Osteocyte (in vitro differentiated cells): ENCODE measurements around the gene RNF13. TPM values are rescaled to one million over a fixed set of nuclear protein-coding genes. Genes with fewer than 3 reads are reported as not detected.

Experiments
- DNase-seq: peaks from one replicate; pipeline ENCODE4 v3.0.0; 2021; ENCODE audit warnings: mixed read lengths; ENCODE audit not compliant: unreplicated experiment; ENCODE audit errors: extremely low spot score
- H3K27ac Mint-ChIP-seq: one replicate; pipeline ENCODE4 v1.8.0; 2021; ENCODE audit warnings: mild to moderate bottlenecking, mixed read lengths; ENCODE audit not compliant: unreplicated experiment
- H3K27me3 Mint-ChIP-seq: one replicate; pipeline ENCODE4 v1.8.0; 2021; ENCODE audit warnings: mixed read lengths; ENCODE audit not compliant: unreplicated experiment
- H3K36me3 Mint-ChIP-seq: one replicate; pipeline ENCODE4 v1.8.0; 2021; ENCODE audit warnings: mixed read lengths; ENCODE audit not compliant: unreplicated experiment
- H3K4me1 Mint-ChIP-seq: one replicate; pipeline ENCODE4 v1.8.0; 2021; ENCODE audit warnings: mixed read lengths; ENCODE audit not compliant: unreplicated experiment
- H3K4me3 Mint-ChIP-seq: one replicate; pipeline ENCODE4 v1.8.0; 2021; ENCODE audit warnings: mild to moderate bottlenecking, moderate library complexity, mixed read lengths; ENCODE audit not compliant: unreplicated experiment
- H3K9me3 Mint-ChIP-seq: one replicate; pipeline ENCODE4 v1.8.0; 2021; ENCODE audit warnings: mixed read lengths; ENCODE audit not compliant: unreplicated experiment
- CTCF ChIP-seq: fragments of 200-600 bp; sonication (generic); IDR thresholded peaks from 2 replicates; pipeline ENCODE4 v1.5.0; 2021; ENCODE audit warnings: antibody characterized with exemption, mild to moderate bottlenecking, moderate library complexity
- total RNA-seq: library from RNA; stranded (reverse); gene quantifications from 2 replicates; pipeline ENCODE4 v1.2.1, GENCODE V29; 2021

RNF13 gene
- total RNA-seq, 1 donor from 2014 or later, result 45.1 TPM

GRCh38 chr3:149800693-149801092 lies 12.3 kb upstream of the RNF13 start:
- Mint-ChIP-seq H3K36me3 (no peaks in the 10 kb centered on the region), H3K4me3 (no peak overlapping the region), H3K27me3 (peaks cover 6% of the 10 kb centered on the region), H3K4me1 (no peaks in the 10 kb centered on the region), H3K9me3 (no peaks in the 10 kb centered on the region), H3K27ac (no peak overlapping the region)
- no peak for TF ChIP-seq CTCF
- DNase-seq, result no peak

GRCh38 chr3:149801195-149801594 lies 11.8 kb upstream of the RNF13 start:
- no peak for DNase-seq
- Mint-ChIP-seq H3K27me3 (peaks cover 11% of the 10 kb centered on the region), H3K36me3 (no peaks in the 10 kb centered on the region), H3K4me3 (no peak overlapping the region), H3K4me1 (no peaks in the 10 kb centered on the region), H3K9me3 (no peaks in the 10 kb centered on the region), H3K27ac (no peak overlapping the region)
- TF ChIP-seq CTCF, result no peak

DNA sequence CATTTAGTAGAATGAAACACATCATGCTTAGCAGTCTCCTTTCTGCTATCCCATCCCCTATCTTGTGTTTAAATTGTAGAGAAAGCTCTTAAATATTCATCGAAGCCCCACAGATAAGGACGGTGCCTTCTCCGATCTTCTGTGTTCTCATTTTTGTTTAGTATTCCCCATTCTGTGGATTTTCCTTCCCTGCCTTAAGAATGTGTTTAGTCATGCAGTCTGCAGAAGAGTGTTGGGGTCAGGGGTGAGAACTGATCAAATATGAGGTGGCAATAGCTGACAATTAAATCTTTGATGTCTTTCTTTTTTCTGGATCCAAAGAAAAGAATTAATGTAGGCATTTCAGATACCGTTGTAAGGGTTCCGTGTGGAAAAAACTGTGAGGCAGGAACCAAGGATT lies 11.4 kb upstream of the RNF13 start:
- Mint-ChIP-seq H3K36me3 (no peaks in the 10 kb centered on the region), H3K9me3 (no peaks in the 10 kb centered on the region), H3K27me3 (peaks cover 15% of the 10 kb centered on the region), H3K4me1 (no peaks in the 10 kb centered on the region), H3K27ac (no peak overlapping the region), H3K4me3 (no peak overlapping the region)
- no peak for TF ChIP-seq CTCF
- DNase-seq, result no peak

DNA sequence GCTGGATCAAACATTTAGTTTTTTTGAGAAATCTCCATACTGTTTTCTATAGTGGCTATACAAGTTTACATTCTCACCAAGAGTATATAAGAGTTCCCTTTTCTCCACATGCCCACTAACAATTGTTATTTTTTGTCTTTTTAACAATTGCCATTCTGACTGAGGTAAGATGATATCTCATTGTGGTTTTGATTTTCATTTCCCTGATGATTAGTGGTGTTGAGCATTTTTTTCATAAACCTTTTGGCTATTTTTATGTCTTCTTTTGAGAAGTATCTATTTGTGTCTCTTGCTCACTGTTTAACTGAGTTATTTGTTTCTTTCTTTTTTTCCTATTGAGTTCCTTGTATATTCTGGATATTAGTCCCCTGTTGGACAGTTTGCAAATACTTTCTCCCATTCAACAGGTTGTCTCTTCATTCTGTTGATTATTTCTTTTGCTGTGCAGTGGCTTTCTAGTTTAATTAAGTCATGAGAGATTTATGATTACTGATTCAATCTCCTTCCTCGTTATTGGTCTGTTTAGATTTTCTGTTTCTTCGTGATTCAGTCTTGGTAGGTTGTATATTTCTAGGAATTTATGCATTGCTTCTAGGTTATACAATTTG lies 6.7 kb upstream of the RNF13 start:
- no peak for TF ChIP-seq CTCF

GRCh38 chr3:149808209-149808829 lies 4.7 kb upstream of the RNF13 start:
- H3K27me3 Mint-ChIP-seq, result peaks cover 29% of the 10 kb centered on the region
- no peaks in the 10 kb centered on the region for H3K36me3 Mint-ChIP-seq

More for the DNA sequence above, 6.7 kb upstream of the RNF13 start:
- no peaks in the 10 kb centered on the region for H3K9me3 Mint-ChIP-seq
- DNase-seq, result no peak
- H3K27me3 Mint-ChIP-seq, result peaks cover 29% of the 10 kb centered on the region
- no peak overlapping the region for H3K27ac Mint-ChIP-seq
- H3K4me3 Mint-ChIP-seq, result no peak overlapping the region
- peaks cover 3% of the 10 kb centered on the region for H3K4me1 Mint-ChIP-seq
- no peaks in the 10 kb centered on the region for H3K36me3 Mint-ChIP-seq

More at GRCh38 chr3:149808209-149808829, 4.7 kb upstream of the RNF13 start:
- TF ChIP-seq CTCF, result peak; percentile 92
- H3K4me1 Mint-ChIP-seq, result peaks cover 9% of the 10 kb centered on the region
- H3K4me3 Mint-ChIP-seq, result no peak overlapping the region
- H3K9me3 Mint-ChIP-seq, result no peaks in the 10 kb centered on the region
- DNase-seq, result no peak
- H3K27ac Mint-ChIP-seq, result no peak overlapping the region
